ENCODE measurements around the gene TSPAN5. TPM values are rescaled to one million over a fixed set of nuclear protein-coding genes. Genes with fewer than 3 reads are reported as not detected.

Gene TSPAN5
- total RNA-seq, 2 experiments from 2014 or later = 25.0 to 27.8 TPM

DNA sequence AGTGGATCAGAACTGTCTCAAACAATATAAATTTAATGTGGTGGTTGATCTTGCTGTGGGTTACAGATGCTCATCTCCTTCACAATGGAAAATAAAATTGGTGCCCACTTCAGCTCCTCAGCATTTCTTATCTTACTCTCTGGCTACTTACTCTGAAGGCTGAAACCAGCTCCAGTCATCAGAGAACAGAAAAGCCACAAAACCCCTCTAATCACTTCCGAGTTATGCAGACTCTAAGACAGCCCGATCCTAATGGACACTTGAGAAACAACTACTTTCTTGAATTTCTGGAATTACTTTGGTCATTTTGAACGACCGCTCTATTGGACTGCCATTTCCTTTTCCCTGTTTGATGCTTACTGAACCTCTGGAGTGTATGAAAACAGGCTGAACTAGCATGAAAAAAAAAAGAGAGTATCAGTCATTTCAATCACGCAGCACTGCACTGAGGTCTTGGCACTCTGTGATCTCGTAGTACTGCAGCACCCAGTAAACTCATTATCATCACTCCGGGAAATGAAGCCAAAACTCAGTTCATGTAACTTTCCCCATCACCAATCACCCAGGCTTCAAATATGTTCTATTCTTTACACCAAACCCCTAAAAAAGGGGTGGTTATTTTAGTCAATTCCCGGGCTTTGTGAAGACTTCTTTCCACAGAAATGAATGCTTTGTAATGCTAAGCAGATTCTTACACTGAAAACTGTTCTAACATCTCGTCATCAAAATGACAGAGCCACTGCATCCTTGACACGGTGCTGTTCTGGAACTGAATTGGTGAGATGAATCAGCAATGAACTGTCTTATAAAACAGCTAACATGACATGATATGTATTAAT lies 54.5 kb downstream of the TSPAN5 start:
- DNase-seq (peak; percentile 56), ATAC-seq (peak; percentile 62)
- H3K27ac Mint-ChIP-seq = peak overlapping the region; percentile 71
- peaks cover 2% of the 10 kb centered on the region for H3K27me3 Mint-ChIP-seq
- H3K9me3 Mint-ChIP-seq (ENCODE audit: low read depth) = peaks cover 13% of the 10 kb centered on the region
- CTCF ChIA-PET = interaction anchor here (0.8 to 2.0 kb wide), 3 partner anchors 14 to 125 kb away, joined by 3 to 5 read pairs (median 3); partner anchors contain the start of gene TSPAN5
- peak overlapping the region; percentile 43 for H3K4me3 Mint-ChIP-seq
- H3K36me3 Mint-ChIP-seq = peaks cover 32% of the 10 kb centered on the region
- H3K4me1 Mint-ChIP-seq = peaks cover 48% of the 10 kb centered on the region

DNA sequence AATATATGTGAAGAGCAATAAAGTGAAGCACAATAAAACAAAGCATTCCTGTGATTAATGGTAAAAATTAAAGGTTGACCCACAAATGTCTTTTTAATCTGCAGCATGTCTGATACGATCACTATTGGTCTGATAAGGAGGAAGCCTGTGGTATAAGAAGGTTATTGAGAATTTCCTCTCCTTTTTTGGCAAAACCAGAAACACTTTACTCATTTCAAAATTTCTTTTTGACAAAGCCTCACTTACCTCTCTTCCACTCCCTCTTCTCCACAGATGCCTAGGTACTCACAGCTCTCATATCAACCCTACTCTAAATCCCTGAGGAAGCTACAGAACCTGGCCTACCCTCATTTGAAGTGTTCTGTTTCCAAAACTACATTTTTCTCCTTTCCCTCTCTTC lies 56.1 kb downstream of the TSPAN5 start:
- peaks cover 13% of the 10 kb centered on the region for H3K9me3 Mint-ChIP-seq (ENCODE audit: low read depth)
- CTCF ChIA-PET = interaction anchor here (1.0 to 2.0 kb wide), 4 partner anchors 16 to 451 kb away, joined by 3 to 5 read pairs (median 3); partner anchors contain the start of gene TSPAN5
- peak overlapping the region; percentile 49 for H3K4me3 Mint-ChIP-seq
- ATAC-seq (peak; percentile 69), DNase-seq (no peak)
- H3K4me1 Mint-ChIP-seq = peaks cover 40% of the 10 kb centered on the region
- peaks cover 37% of the 10 kb centered on the region for H3K36me3 Mint-ChIP-seq
- peak overlapping the region; percentile 76 for H3K27ac Mint-ChIP-seq
- peaks cover 2% of the 10 kb centered on the region for H3K27me3 Mint-ChIP-seq

DNA sequence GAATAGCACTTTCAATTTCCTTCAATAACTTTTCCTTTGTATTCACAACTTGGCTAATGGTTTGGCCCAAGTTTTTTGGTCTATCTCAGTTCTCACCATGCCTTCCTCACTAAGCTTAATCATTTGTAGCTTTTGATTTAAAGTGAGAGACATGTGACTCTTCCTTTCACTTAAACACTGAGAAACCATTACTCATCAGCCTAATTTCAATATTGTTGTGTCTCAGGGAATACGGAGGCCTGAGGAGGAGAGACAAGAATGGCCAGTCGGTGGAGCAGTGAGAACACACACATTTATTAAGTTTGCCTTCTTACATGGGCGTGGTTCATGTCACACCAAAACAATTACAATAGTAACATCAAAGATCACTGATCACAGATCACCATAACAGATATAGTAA lies 56.7 kb downstream of the TSPAN5 start:
- H3K4me1 Mint-ChIP-seq = peaks cover 40% of the 10 kb centered on the region
- H3K27ac Mint-ChIP-seq = peak overlapping the region; percentile 76
- CTCF ChIA-PET = interaction anchor here (2.0 kb wide), 1 partner anchor 56 kb away, joined by 5 read pairs; the partner anchor contains the start of gene TSPAN5
- H3K27me3 Mint-ChIP-seq = peaks cover 2% of the 10 kb centered on the region
- peaks cover 37% of the 10 kb centered on the region for H3K36me3 Mint-ChIP-seq
- peak; percentile 49 for DNase-seq
- H3K4me3 Mint-ChIP-seq = peak overlapping the region; percentile 49
- peak; percentile 50 for ATAC-seq
- H3K9me3 Mint-ChIP-seq (ENCODE audit: low read depth) = peaks cover 13% of the 10 kb centered on the region

DNA sequence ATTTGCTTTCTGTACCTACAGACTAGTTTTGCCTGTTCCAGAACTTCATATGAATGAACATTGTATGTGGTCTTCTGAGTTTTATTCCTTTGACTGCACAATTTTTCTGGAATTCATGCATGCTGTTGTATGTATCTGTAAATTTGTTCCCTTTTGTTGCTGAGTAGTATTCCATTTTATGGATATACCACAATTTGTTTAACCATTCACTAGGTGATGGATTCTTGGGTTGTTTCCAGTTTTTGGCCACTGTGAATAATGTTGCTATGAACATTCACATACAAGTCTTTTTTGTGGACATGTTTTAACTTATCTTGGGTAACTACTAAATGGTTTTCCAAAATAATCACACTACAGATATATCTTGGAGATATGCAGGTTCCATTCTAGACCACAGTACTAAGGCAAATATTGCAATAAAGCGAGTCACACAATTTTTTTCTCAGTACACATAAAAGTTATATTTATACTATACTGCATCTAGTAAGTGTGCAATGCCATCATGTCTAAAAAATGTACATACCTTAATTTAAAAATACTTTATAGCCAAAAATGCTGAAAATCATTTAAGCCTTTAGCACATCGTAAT lies 58.7 kb downstream of the TSPAN5 start:
- DNase-seq = no peak
- no peak for ATAC-seq
- Mint-ChIP-seq H3K27ac (no peak overlapping the region), H3K9me3 (ENCODE audit: low read depth) (peaks cover 13% of the 10 kb centered on the region), H3K27me3 (no peaks in the 10 kb centered on the region), H3K36me3 (peaks cover 34% of the 10 kb centered on the region), H3K4me3 (no peak overlapping the region), H3K4me1 (peaks cover 40% of the 10 kb centered on the region)
- CTCF ChIA-PET = no interaction called here

DNA sequence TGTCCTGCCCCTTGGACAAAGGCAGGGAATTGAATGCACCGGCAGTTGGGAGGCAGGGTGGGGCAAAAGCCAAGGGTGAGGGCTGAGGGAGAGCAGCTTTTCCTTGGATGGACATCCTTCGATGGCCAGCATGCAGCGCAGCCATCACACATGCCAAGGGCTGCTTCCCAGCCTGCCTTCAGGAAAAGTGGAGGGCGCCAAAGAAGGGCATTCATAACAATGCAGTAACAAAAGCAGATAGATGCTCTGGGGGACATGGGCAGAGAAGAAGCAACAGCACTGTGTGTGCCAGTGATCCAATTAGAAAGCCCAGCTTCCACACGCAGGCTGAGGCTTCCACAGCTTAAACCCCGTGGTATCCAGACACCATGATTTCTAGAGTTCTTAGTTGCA lies 71.5 kb downstream of the TSPAN5 start:
- H3K4me3 Mint-ChIP-seq = no peak overlapping the region
- H3K27me3 Mint-ChIP-seq = no peaks in the 10 kb centered on the region
- H3K4me1 Mint-ChIP-seq = no peaks in the 10 kb centered on the region
- H3K9me3 Mint-ChIP-seq (ENCODE audit: low read depth) = no peaks in the 10 kb centered on the region
- no peak overlapping the region for H3K27ac Mint-ChIP-seq
- CTCF ChIA-PET = no interaction called here
- ATAC-seq (no peak), DNase-seq (no peak)
- peaks cover 6% of the 10 kb centered on the region for H3K36me3 Mint-ChIP-seq

DNA sequence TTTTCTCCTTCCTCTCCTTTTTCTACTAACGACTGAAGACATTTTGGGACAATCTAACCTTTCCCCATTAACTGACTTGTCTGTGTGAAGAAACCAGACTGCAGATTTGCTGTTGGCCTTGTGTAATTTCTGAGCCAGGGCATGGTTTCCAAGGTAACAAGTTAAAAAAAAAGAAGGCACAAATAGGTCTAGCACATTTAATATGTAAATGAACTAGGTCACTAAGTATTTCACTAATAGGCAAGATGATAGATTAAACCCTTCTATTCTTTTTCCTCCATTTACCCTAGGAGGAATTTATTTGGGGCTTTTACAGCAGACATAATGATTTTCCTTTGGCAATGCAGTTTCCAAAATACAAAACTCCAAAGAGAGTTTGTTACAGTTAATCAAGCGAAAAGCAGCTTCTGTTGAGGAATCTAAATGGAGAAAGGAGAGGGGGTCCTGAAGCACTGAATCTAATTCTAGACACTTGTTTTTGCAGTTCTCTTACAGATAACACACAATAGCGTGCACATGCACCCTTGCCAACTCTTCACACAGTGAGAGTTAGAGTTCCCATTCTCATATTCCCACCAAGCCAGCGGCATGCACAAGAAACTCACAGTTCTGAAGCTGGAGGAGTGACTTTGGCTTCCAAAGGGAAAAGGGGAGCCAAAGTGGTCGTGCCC lies 72.0 kb downstream of the TSPAN5 start:
- H3K36me3 Mint-ChIP-seq = peaks cover 6% of the 10 kb centered on the region
- no peaks in the 10 kb centered on the region for H3K9me3 Mint-ChIP-seq (ENCODE audit: low read depth)
- H3K27me3 Mint-ChIP-seq = no peaks in the 10 kb centered on the region
- no peak overlapping the region for H3K4me3 Mint-ChIP-seq
- H3K4me1 Mint-ChIP-seq = no peaks in the 10 kb centered on the region
- CTCF ChIA-PET = no interaction called here
- DNase-seq = no peak
- H3K27ac Mint-ChIP-seq = no peak overlapping the region
- no peak for ATAC-seq

DNA sequence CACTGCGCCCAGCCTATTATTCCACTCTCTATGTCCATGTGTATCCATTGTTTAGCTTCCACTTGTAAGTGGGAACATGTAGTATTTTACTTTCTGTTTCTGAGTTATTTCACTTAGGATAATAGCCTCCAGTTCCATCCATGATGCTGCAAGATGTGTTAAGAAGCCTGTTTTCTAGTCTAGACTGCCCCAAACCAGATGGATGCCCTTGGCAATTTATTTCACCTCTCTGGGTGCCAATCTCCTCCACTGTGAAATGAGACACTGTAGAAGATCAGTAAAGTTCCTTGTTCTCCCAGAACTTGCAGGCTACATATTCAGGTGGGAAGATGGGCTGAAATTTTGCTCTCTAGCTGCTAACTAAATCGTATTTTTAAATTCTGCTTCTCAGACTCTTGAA lies 72.8 kb downstream of the TSPAN5 start:
- H3K36me3 Mint-ChIP-seq = peaks cover 6% of the 10 kb centered on the region
- no peak overlapping the region for H3K27ac Mint-ChIP-seq
- no peaks in the 10 kb centered on the region for H3K27me3 Mint-ChIP-seq
- ATAC-seq (no peak), DNase-seq (no peak)
- CTCF ChIA-PET = interaction anchor here (0.6 kb wide), 1 partner anchor 426 kb away, joined by 3 read pairs; no protein-coding TSS in a partner anchor
- no peak overlapping the region for H3K4me3 Mint-ChIP-seq
- H3K4me1 Mint-ChIP-seq = no peaks in the 10 kb centered on the region
- H3K9me3 Mint-ChIP-seq (ENCODE audit: low read depth) = no peaks in the 10 kb centered on the region

DNA sequence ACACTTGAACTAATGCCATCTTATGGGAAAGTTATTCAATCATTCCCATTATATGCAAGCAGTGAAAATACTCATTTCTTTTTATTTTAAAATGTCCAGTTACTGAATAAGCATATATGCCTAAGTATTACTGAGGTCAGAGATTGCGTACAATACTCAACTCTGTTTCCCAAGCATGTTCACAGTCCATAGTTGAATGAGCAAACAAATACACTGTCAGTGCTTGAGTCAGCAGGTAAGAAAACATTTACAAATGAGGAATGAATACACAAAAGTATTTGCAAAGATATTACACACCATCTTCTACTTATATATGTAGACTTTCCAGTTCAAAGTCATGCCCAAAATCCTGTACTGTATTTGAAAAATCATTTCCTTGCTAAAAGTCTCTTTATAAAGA lies 74.1 kb downstream of the TSPAN5 start:
- DNase-seq = no peak
- ATAC-seq = no peak
- CTCF ChIA-PET = no interaction called here
- peaks cover 2% of the 10 kb centered on the region for H3K36me3 Mint-ChIP-seq
- H3K27ac Mint-ChIP-seq = no peak overlapping the region
- no peaks in the 10 kb centered on the region for H3K9me3 Mint-ChIP-seq (ENCODE audit: low read depth)
- no peaks in the 10 kb centered on the region for H3K27me3 Mint-ChIP-seq
- H3K4me3 Mint-ChIP-seq = no peak overlapping the region
- H3K4me1 Mint-ChIP-seq = no peaks in the 10 kb centered on the region

DNA sequence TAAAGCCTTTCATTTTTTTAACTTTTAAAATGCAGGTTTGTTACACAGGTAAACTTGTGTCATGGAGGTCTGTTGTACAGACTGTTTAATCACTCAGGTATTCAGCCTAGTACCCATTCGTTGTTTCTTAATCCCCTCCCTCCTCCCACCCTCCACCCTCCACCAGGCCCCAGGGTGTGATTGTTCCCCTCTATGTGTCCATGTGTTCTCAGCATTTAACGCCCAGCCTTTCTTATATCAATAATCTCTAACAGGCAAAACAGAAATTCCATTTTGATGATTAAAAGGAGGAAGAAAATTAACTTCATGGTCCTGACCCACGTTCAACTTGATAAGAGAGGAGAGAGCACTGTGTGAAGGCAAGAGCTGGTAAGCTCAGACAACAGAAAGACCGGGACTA lies 75.1 kb downstream of the TSPAN5 start:
- peaks cover 5% of the 10 kb centered on the region for H3K4me1 Mint-ChIP-seq
- no peaks in the 10 kb centered on the region for H3K27me3 Mint-ChIP-seq

DNA sequence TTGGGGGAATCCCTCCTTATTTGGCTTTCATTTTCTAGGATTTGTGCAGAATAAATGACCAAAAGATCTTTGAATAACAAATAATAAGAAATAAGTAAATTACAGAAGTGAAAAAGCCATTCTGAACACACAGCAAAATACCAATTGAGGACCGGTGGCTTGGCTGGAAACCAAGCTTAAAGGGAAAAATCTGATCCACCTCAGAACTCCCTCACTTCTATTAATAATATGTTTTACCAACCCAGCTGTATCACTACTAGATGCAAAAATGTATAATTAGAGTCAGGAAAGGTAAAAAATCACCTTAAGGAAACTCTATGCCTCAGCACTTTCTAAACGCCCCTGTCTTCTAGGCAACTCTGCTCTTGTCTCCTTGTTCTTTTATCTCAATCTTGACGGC lies 77.3 kb downstream of the TSPAN5 start:
- Mint-ChIP-seq H3K27me3 (no peaks in the 10 kb centered on the region), H3K36me3 (peaks cover 5% of the 10 kb centered on the region), H3K4me1 (peaks cover 8% of the 10 kb centered on the region), H3K4me3 (no peak overlapping the region), H3K9me3 (ENCODE audit: low read depth) (no peaks in the 10 kb centered on the region), H3K27ac (no peak overlapping the region)
- CTCF ChIA-PET = no interaction called here
- no peak for DNase-seq
- ATAC-seq = no peak

More for the DNA sequence above, 75.1 kb downstream of the TSPAN5 start:
- no peak overlapping the region for H3K4me3 Mint-ChIP-seq
- no peak for ATAC-seq
- CTCF ChIA-PET = no interaction called here
- no peaks in the 10 kb centered on the region for H3K9me3 Mint-ChIP-seq (ENCODE audit: low read depth)
- no peak overlapping the region for H3K27ac Mint-ChIP-seq
- no peak for DNase-seq
- peaks cover 5% of the 10 kb centered on the region for H3K36me3 Mint-ChIP-seq

DNA sequence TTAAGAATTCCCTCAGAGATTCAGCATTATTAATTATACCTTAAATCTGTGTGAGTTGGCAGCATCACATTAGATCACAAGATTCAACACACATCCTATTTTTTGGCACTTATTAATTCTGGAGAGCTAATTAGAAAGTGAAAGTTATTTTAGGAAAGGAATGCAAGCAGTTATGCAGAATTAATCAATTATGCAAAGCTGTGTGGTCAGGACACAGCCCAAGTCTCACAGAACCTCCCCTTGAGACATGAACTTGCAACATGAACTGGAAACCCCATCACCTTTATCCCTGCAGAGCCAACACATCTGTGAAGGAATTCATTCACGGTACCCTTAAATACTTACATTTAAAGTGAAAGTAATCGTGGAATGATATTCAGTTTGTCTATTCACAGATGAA lies 80.5 kb downstream of the TSPAN5 start:
- Mint-ChIP-seq H3K4me1 (peaks cover 8% of the 10 kb centered on the region), H3K27ac (no peak overlapping the region), H3K36me3 (peaks cover 15% of the 10 kb centered on the region), H3K4me3 (no peak overlapping the region), H3K27me3 (no peaks in the 10 kb centered on the region), H3K9me3 (ENCODE audit: low read depth) (no peaks in the 10 kb centered on the region)
- CTCF ChIA-PET = interaction anchor here (1.3 kb wide), 1 partner anchor 13 kb away, joined by 3 read pairs; no protein-coding TSS in a partner anchor
- DNase-seq (no peak), ATAC-seq (no peak)

DNA sequence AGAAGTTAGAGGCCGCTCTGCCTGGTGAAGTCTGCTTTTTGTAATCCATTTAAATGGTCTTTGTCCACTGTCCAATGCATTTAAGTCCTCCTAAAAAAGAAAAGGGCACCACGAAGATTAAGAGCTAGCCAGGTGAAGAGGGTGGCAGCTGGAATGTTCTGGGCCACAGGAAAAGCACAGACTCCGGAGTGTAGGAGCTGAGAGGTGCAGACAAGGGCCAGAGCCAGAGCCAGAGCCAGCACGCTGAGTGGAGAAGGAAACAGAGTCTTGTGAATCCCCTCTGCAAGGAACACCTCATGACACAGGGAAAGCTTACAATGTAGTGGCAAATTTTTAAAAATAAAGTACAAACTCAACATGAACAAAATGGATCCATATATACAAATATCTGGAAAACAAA lies 83.6 kb downstream of the TSPAN5 start:
- Mint-ChIP-seq H3K4me3 (no peak overlapping the region), H3K27ac (no peak overlapping the region)

DNA sequence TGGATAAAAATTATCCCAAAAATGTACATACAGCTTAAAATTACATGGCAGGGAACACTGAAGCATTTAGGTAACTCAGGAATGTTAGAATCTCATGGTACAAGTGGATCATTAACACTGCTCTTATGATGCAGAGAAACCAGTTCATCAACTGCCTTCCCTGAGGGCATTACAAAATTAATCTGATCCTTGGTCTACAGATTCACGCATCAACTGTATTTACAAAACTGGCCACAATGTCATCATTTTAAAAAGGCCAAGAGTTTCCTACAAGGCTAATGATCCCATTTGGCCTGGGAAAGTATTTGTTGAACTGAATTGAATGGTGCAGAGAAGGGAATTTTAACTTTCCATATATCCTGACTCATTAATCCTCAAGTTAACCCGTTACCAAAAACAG lies 84.6 kb downstream of the TSPAN5 start:
- H3K4me1 Mint-ChIP-seq = peaks cover 12% of the 10 kb centered on the region
- no peaks in the 10 kb centered on the region for H3K9me3 Mint-ChIP-seq (ENCODE audit: low read depth)
- ATAC-seq (no peak), DNase-seq (no peak)
- H3K27me3 Mint-ChIP-seq = no peaks in the 10 kb centered on the region
- H3K4me3 Mint-ChIP-seq = no peak overlapping the region
- H3K27ac Mint-ChIP-seq = no peak overlapping the region
- CTCF ChIA-PET = no interaction called here
- H3K36me3 Mint-ChIP-seq = peaks cover 19% of the 10 kb centered on the region

More for the DNA sequence above, 83.6 kb downstream of the TSPAN5 start:
- H3K27me3 Mint-ChIP-seq = no peaks in the 10 kb centered on the region
- H3K36me3 Mint-ChIP-seq = peaks cover 23% of the 10 kb centered on the region
- no peaks in the 10 kb centered on the region for H3K9me3 Mint-ChIP-seq (ENCODE audit: low read depth)
- DNase-seq (no peak), ATAC-seq (no peak)
- peaks cover 14% of the 10 kb centered on the region for H3K4me1 Mint-ChIP-seq
- CTCF ChIA-PET = no interaction called here
